ENCODE results near the gene BUD13. TPM values are rescaled to one million over a fixed set of nuclear protein-coding genes. Genes with fewer than 3 reads are reported as not detected.

Gene BUD13
- polyA plus RNA-seq, 1 of the 3 experiments (the other 2 are of a cell fraction), result 15.5 TPM

DNA sequence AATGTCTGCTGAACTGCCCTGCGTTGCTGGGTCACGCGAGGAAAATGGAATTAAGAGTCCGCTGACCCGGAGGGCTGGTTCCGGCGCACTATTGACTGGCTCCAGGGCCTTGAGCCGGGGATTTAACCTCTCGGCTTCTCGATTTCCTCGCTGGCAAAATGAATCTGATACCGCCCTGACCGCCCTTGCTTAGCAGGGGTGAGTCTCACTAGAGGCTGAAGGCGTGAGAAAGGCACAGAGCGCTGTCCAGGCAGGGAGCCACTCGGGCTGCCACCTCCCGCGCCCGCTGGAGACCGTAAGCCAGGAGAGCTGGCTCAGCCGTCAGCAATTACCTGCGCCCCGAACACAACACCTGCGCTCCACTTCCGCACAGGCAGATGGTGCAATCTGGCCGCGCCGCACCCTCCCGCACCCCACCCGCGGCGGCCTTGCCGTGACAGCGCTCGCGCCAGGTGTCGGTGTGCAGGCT is 65.6 kb downstream of the BUD13 start:
- Histone ChIP-seq H3F3A (replicated peaks; ENCODE audit: insufficient read depth) (no peaks in the 10 kb centered on the region), H2AFZ (ENCODE audit: low read depth) (no peak overlapping the region), H4K20me1 (ENCODE audit: insufficient read depth) (no peaks in the 10 kb centered on the region), H3K79me2 (ENCODE audit: insufficient read depth) (no peaks in the 10 kb centered on the region), H3K4me3 (ENCODE audit: low read depth in 2 of 2, low read length in 1 of 2) (no peak overlapping the region), H3K36me3 (replicated peaks in 1 of 2; ENCODE audit: control insufficient read depth in 1 of 2, insufficient read depth in 2 of 2, low read length in 1 of 2) (no peaks in the 10 kb centered on the region), H3K4me2 (no peak overlapping the region), H3K4me1 (ENCODE audit: control insufficient read depth in 1 of 2, insufficient read depth in 2 of 2, low read depth in 1 of 2, low read length in 1 of 2) (peaks cover 0 to 17% of the 10 kb centered on the region in 2 experiments; a peak in 1 of 4 replicates), H3K27ac (ENCODE audit: low read depth in 2 of 2, low read length in 1 of 2) (no peak overlapping the region), H3K9ac (no peak overlapping the region), H3K9me2 (no peaks in the 10 kb centered on the region), H3K27me3 (ENCODE audit: insufficient read depth) (no peaks in the 10 kb centered on the region), H3K9me3 (no peaks in the 10 kb centered on the region)
- TF ChIP-seq ELF1 (IDR thresholded peaks at IDR 0.05) (no peak), EZH2phosphoT487 (IDR thresholded peaks at IDR 0.05; ENCODE audit: borderline replicate concordance, low read depth) (no peak), USF2 (IDR thresholded peaks at IDR 0.05; ENCODE audit: borderline replicate concordance, low read depth, low read length) (no peak), SIN3A (IDR thresholded peaks at IDR 0.05; ENCODE audit: borderline replicate concordance, low read depth, low read length) (no peak), RCOR1 (IDR thresholded peaks at IDR 0.05; ENCODE audit: low read length) (no peak), FOXM1 (IDR thresholded peaks at IDR 0.05; ENCODE audit: low read depth) (no peak), JUND (IDR thresholded peaks at IDR 0.05) (no peak), MXI1 (IDR thresholded peaks at IDR 0.05; ENCODE audit: low read depth, low read length) (no peak)
- TF ChIP-seq, protein P1, sequence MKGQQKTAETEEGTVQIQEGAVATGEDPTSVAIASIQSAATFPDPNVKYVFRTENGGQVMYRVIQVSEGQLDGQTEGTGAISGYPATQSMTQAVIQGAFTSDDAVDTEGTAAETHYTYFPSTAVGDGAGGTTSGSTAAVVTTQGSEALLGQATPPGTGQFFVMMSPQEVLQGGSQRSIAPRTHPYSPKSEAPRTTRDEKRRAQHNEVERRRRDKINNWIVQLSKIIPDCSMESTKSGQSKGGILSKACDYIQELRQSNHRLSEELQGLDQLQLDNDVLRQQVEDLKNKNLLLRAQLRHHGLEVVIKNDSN (IDR thresholded peaks at IDR 0.05; ENCODE audit: borderline replicate concordance, low read depth), result no peak
- TF ChIP-seq, protein P2, sequence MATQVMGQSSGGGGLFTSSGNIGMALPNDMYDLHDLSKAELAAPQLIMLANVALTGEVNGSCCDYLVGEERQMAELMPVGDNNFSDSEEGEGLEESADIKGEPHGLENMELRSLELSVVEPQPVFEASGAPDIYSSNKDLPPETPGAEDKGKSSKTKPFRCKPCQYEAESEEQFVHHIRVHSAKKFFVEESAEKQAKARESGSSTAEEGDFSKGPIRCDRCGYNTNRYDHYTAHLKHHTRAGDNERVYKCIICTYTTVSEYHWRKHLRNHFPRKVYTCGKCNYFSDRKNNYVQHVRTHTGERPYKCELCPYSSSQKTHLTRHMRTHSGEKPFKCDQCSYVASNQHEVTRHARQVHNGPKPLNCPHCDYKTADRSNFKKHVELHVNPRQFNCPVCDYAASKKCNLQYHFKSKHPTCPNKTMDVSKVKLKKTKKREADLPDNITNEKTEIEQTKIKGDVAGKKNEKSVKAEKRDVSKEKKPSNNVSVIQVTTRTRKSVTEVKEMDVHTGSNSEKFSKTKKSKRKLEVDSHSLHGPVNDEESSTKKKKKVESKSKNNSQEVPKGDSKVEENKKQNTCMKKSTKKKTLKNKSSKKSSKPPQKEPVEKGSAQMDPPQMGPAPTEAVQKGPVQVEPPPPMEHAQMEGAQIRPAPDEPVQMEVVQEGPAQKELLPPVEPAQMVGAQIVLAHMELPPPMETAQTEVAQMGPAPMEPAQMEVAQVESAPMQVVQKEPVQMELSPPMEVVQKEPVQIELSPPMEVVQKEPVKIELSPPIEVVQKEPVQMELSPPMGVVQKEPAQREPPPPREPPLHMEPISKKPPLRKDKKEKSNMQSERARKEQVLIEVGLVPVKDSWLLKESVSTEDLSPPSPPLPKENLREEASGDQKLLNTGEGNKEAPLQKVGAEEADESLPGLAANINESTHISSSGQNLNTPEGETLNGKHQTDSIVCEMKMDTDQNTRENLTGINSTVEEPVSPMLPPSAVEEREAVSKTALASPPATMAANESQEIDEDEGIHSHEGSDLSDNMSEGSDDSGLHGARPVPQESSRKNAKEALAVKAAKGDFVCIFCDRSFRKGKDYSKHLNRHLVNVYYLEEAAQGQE (IDR thresholded peaks at IDR 0.05; ENCODE audit: low read depth, low read length), result no peak
- TF ChIP-seq, protein P3, sequence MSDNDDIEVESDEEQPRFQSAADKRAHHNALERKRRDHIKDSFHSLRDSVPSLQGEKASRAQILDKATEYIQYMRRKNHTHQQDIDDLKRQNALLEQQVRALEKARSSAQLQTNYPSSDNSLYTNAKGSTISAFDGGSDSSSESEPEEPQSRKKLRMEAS (IDR thresholded peaks at IDR 0.05; ENCODE audit: low read depth), result no peak
- ChIA-PET POLR2A (interaction anchor here (0.6 kb wide), 1 partner anchor 1629 kb away, joined by 3 read pairs; no protein-coding TSS in a partner anchor), CTCF (interaction anchor here (1.1 to 8.1 kb wide), 2 partner anchors 16 to 26 kb away, joined by 3 to 60 read pairs; no protein-coding TSS in a partner anchor)
- DNase-seq, result no peak
- 69% methylated on average over 16 of the region's 37 CpGs for WGBS (ENCODE audit: low lambda C conversion rate)

All from SK-N-SH (cell line).